Sigmoid colon (tissue), 4 donors: ENCODE results near the gene RNF13.

Experiments used
- CTCF ChIP-seq, 4 experiments: fragments of 450-650 bp in 3 of 4; fragments of 200-600 bp in 1 of 4; IDR thresholded peaks; one replicate each; pipeline ENCODE4 v1.5.1; 2016 to 2019; ENCODE audit warnings: antibody characterized with exemption in 4 of 4, mild to moderate bottlenecking in 3 of 4, moderate library complexity in 2 of 4
- POLR2AphosphoS5 ChIP-seq, 4 donors: sonication (generic); formaldehyde crosslinking; IDR thresholded peaks; one replicate each; pipeline ENCODE4 v1.6.1; 2017; ENCODE audit warnings: antibody characterized with exemption in 4 of 4

GRCh38 chr3:149844091-149844490 lies 31.1 kb downstream of the RNF13 start:
- TF ChIP-seq CTCF (IDR thresholded peaks at IDR 0.05) (no peak), POLR2AphosphoS5 (IDR thresholded peaks at IDR 0.05) (no peak)
